ENCODE results near the gene MAP3K4. TPM values are rescaled to one million over a fixed set of nuclear protein-coding genes. Genes with fewer than 3 reads are reported as not detected.

MAP3K4 gene
- total and polyA plus RNA-seq, 9 donors: 15.6 to 52.3 (median 38.6) TPM

DNA sequence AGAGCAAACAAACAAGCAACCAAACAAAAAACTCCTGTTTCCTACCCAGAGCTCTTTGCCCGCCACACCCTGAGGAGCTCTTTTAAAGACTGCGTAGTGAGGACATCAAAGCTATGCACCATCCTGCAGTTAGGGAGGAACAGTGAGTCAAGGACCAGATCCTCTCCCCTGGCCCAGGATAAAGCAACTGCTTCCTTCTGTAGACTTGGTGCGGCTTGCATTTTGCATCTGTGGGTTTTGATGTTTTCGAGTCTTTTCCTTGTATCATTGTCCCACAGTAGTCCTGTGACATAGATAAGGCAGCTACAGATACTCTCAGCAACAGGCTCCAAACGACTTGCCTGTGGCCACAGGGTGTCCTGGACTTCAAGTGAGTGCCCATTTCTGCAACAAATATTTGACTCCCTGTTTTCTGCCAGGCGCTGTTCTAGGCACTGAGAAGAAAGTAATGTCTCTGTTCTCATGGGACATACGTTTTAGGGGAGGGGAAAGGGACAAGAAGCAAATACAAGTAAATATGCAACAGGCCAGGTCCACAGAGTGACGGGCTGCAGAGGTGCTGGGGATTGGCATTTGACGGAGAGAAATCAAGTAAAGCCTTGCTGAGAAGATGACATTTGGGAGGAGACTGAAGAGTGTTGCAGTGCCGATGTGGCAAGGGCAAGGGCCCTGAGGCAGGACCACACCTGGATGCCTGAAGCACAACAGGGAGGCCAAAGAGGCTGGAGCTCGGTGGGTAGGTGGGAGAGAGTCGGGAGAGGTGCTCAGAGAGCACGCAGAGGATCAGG, 35.9 kb upstream of the MAP3K4 start:
- Histone ChIP-seq H3K4me3 (no peak overlapping the region), H3K27ac (no peak overlapping the region), H3K27me3 (no peaks in the 10 kb centered on the region), H3K36me3 (no peaks in the 10 kb centered on the region), H3K4me1 (ENCODE audit: insufficient read depth) (no peaks in the 10 kb centered on the region), H3K9me3 (no peaks in the 10 kb centered on the region)
- 87 to 91% (median 91%) methylated on average over 13 of the region's 13 CpGs for WGBS, 3 donors
- intact Hi-C loops (cut with DNase I): no loop called here
- DNase-seq: no peak
- TF ChIP-seq EP300 (IDR thresholded peaks at IDR 0.05) (no peak), CTCF (IDR thresholded peaks at IDR 0.05) (no peak), POLR2A (IDR thresholded peaks at IDR 0.05) (no peak)

GRCh38 chr6:160956300-160957035, 35.1 kb upstream of the MAP3K4 start:
- no peak overlapping the region for H3K27ac ChIP-seq
- H3K36me3 ChIP-seq: no peaks in the 10 kb centered on the region
- H3K4me3 ChIP-seq: no peak overlapping the region
- TF ChIP-seq POLR2A (IDR thresholded peaks at IDR 0.05) (no peak), CTCF (IDR thresholded peaks at IDR 0.05) (no peak), EP300 (IDR thresholded peaks at IDR 0.05) (no peak)
- no peaks in the 10 kb centered on the region for H3K9me3 ChIP-seq
- intact Hi-C loops (cut with DNase I): no loop called here
- H3K4me1 ChIP-seq (ENCODE audit: insufficient read depth): no peaks in the 10 kb centered on the region
- 81 to 85% (median 83%) methylated on average over 8 of the region's 8 CpGs for WGBS, 3 donors
- DNase-seq: no peak
- no peaks in the 10 kb centered on the region for H3K27me3 ChIP-seq

GRCh38 chr6:160959726-160960435, 31.7 kb upstream of the MAP3K4 start:
- Histone ChIP-seq H3K27me3 (no peaks in the 10 kb centered on the region), H3K4me1 (ENCODE audit: insufficient read depth) (no peaks in the 10 kb centered on the region), H3K4me3 (no peak overlapping the region), H3K9me3 (no peaks in the 10 kb centered on the region), H3K36me3 (no peaks in the 10 kb centered on the region), H3K27ac (no peak overlapping the region)
- 90 to 93% (median 90%) methylated on average over 7 of the region's 7 CpGs for WGBS, 3 donors
- intact Hi-C loops (cut with DNase I): no loop called here
- no peak for DNase-seq
- TF ChIP-seq CTCF (IDR thresholded peaks at IDR 0.05): no peak
- no peak for TF ChIP-seq POLR2A (IDR thresholded peaks at IDR 0.05)
- no peak for TF ChIP-seq EP300 (IDR thresholded peaks at IDR 0.05)

GRCh38 chr6:160960839-160961238, 30.7 kb upstream of the MAP3K4 start:
- WGBS, 3 donors: 80 to 88% (median 86%) methylated on average over 3 of the region's 3 CpGs
- no peaks in the 10 kb centered on the region for H3K9me3 ChIP-seq
- H3K4me1 ChIP-seq (ENCODE audit: insufficient read depth): no peaks in the 10 kb centered on the region
- no peaks in the 10 kb centered on the region for H3K36me3 ChIP-seq
- no peaks in the 10 kb centered on the region for H3K27me3 ChIP-seq
- no peak overlapping the region for H3K27ac ChIP-seq
- intact Hi-C loops (cut with DNase I): no loop called here
- no peak overlapping the region for H3K4me3 ChIP-seq
- TF ChIP-seq POLR2A (IDR thresholded peaks at IDR 0.05) (no peak), EP300 (IDR thresholded peaks at IDR 0.05) (no peak), CTCF (IDR thresholded peaks at IDR 0.05) (no peak)
- no peak for DNase-seq

All from ovary (tissue), 9 donors.